ENCODE measurements around the gene GATD1. TPM values are rescaled to one million over a fixed set of nuclear protein-coding genes. Genes with fewer than 3 reads are reported as not detected.
A peak's percentile ranks its signal among the peaks of the same experiment; 100 is the strongest.

GATD1 gene
- total RNA-seq, 2 experiments from 2014 or later, result 47.7 to 51.9 TPM

DNA sequence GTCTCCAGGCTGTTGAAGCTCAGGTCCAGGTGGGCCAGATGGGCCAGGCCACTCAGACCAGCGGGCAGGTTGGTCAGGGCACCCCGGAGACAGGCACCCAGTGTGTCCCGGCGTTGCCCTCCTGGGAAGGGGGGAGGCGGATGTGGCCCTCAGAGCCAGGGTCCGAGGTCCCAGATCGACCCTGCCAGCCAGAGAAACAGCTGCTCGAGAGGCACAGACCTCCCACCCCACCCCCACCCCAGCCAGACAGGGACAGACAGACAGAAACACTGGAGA, 26.1 kb upstream of the GATD1 start:
- H3K4me1 Mint-ChIP-seq, result peaks cover 22% of the 10 kb centered on the region
- no peaks in the 10 kb centered on the region for H3K9me3 Mint-ChIP-seq
- no peak overlapping the region for H3K4me3 Mint-ChIP-seq
- no peak for DNase-seq
- H3K36me3 Mint-ChIP-seq, result peaks cover 7% of the 10 kb centered on the region
- H3K27ac Mint-ChIP-seq, result no peak overlapping the region
- H3K27me3 Mint-ChIP-seq, result no peaks in the 10 kb centered on the region

DNA sequence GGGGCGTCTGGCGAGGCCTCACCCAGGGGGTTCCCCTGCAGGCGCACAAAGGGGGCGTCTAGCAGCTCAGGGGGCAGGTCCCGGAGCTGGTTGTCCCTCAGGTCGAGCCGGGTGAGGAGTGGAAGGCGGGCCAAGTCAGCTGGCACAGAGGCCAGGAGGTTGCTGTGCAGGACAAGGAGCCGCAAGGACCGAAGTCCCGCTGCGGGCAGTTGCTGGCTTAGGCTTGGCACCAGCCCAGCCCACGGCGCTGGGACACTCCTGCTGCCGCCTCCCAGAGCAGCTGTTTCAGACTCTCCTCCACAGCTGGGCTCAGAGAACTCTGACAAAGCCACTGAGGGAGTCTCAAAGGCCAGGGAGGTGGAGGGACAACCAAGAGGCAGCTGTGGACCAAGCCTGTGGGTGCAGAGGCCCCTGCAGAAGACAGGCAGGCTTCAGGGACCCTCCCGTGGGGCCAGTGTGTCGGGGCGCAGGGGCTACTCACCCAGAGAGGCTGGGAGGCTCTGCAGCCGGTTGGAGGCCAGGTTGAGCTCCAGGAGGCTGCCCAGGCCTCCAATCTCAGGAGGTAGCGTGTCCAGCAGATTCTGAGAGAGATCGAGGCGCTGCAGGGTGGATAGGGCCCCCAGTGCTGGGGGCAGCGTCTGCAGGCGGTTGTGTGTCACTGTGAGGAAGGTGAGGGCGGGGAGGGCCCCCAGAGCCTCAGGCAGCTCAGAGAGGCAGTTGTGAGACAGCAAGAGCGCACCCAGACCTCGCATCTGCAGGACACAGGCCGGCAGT, 25.6 kb upstream of the GATD1 start:
- no peak overlapping the region for H3K4me3 Mint-ChIP-seq
- peaks cover 6% of the 10 kb centered on the region for H3K36me3 Mint-ChIP-seq
- no peaks in the 10 kb centered on the region for H3K9me3 Mint-ChIP-seq
- no peak overlapping the region for H3K27ac Mint-ChIP-seq
- no peaks in the 10 kb centered on the region for H3K27me3 Mint-ChIP-seq
- peaks cover 19% of the 10 kb centered on the region for H3K4me1 Mint-ChIP-seq
- no peak for DNase-seq

GRCh38 chr11:802018-802617, 24.8 kb upstream of the GATD1 start:
- Mint-ChIP-seq H3K4me1 (peaks cover 16% of the 10 kb centered on the region), H3K4me3 (no peak overlapping the region), H3K27me3 (no peaks in the 10 kb centered on the region), H3K9me3 (no peaks in the 10 kb centered on the region), H3K36me3 (peaks cover 4% of the 10 kb centered on the region), H3K27ac (no peak overlapping the region)
- no peak for DNase-seq

GRCh38 chr11:801097-801780, 24.0 kb upstream of the GATD1 start:
- DNase-seq, result no peak
- no peaks in the 10 kb centered on the region for H3K9me3 Mint-ChIP-seq
- H3K4me3 Mint-ChIP-seq, result peak overlapping the region; percentile 29
- H3K4me1 Mint-ChIP-seq, result peaks cover 19% of the 10 kb centered on the region
- no peak overlapping the region for H3K27ac Mint-ChIP-seq
- H3K27me3 Mint-ChIP-seq, result no peaks in the 10 kb centered on the region
- H3K36me3 Mint-ChIP-seq, result peaks cover 4% of the 10 kb centered on the region

- H3K27ac Mint-ChIP-seq, result no peak overlapping the region
- no peaks in the 10 kb centered on the region for H3K9me3 Mint-ChIP-seq
- H3K4me3 Mint-ChIP-seq, result no peak overlapping the region
Measured at GRCh38 chr11:800473-800872, 23.2 kb upstream of the GATD1 start.

GRCh38 chr11:799641-800316, 22.5 kb upstream of the GATD1 start:
- peaks cover 4% of the 10 kb centered on the region for H3K36me3 Mint-ChIP-seq
- H3K4me3 Mint-ChIP-seq, result no peak overlapping the region
- H3K9me3 Mint-ChIP-seq, result no peaks in the 10 kb centered on the region
- DNase-seq, result no peak
- no peak overlapping the region for H3K27ac Mint-ChIP-seq
- peaks cover 15% of the 10 kb centered on the region for H3K4me1 Mint-ChIP-seq
- H3K27me3 Mint-ChIP-seq, result no peaks in the 10 kb centered on the region

More at GRCh38 chr11:800473-800872, 23.2 kb upstream of the GATD1 start:
- DNase-seq, result no peak
- peaks cover 14% of the 10 kb centered on the region for H3K4me1 Mint-ChIP-seq
- peaks cover 4% of the 10 kb centered on the region for H3K36me3 Mint-ChIP-seq
- no peaks in the 10 kb centered on the region for H3K27me3 Mint-ChIP-seq

GRCh38 chr11:798093-798713, 20.9 kb upstream of the GATD1 start, which contains the start of gene SLC25A22:
SLC25A22 (minus strand) TSS chr11:798281; CDS start chr11:795006, 3,275 bp downstream.
- Mint-ChIP-seq H3K9me3 (no peaks in the 10 kb centered on the region), H3K4me1 (peaks cover 10% of the 10 kb centered on the region), H3K36me3 (peaks cover 8% of the 10 kb centered on the region), H3K4me3 (peak within 1 kb of the TSS; percentile 93), H3K27me3 (no peaks in the 10 kb centered on the region), H3K27ac (peak within 1 kb of the TSS; percentile 85)
- peak; percentile 93 for DNase-seq

GRCh38 chr11:797296-798092, 20.2 kb upstream of the GATD1 start:
- H3K4me1 Mint-ChIP-seq, result peaks cover 9% of the 10 kb centered on the region
- H3K9me3 Mint-ChIP-seq, result no peaks in the 10 kb centered on the region
- peak overlapping the region; percentile 85 for H3K27ac Mint-ChIP-seq

DNA sequence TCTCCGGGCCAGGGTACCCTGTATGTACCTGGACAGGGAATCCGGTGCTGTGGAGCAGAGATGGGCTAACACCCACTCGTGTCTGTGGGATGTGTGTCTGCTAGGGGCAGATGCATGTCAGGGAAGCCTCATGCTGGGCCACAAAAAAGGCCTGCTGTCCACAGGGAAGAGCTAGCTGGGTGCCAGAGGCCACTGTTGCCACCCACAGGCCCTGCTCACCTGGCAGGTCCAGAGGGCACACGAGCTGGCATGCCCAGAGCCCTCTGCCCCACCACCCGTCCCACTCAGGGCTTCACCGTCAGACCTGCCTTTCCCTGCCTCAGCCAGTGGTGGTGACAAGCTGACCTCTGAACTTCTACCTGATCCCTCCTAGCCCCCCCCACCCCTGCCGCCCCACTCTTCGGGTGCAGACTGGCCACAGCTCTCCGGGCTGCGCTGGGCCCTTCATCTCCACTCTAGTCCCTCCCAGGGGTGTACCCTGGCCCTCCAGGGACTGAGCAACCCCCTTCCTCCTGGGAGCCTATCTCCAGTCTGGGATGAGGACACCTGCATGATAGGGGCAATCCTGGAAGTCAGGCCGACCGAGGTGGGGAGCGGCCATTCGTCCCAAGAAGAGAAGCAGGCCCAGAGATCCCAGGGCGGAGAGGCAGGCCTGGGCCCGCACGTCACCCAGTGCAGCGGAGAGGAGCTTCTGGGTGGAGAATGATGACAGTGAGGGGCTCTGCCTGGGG, 19.4 kb upstream of the GATD1 start:
- DNase-seq, result no peak
- peak overlapping the region; percentile 85 for H3K27ac Mint-ChIP-seq
- no peaks in the 10 kb centered on the region for H3K9me3 Mint-ChIP-seq
- peak overlapping the region; percentile 93 for H3K4me3 Mint-ChIP-seq
- H3K27me3 Mint-ChIP-seq, result no peaks in the 10 kb centered on the region
- peaks cover 8% of the 10 kb centered on the region for H3K36me3 Mint-ChIP-seq
- peaks cover 9% of the 10 kb centered on the region for H3K4me1 Mint-ChIP-seq

More at GRCh38 chr11:797296-798092, 20.2 kb upstream of the GATD1 start:
- Mint-ChIP-seq H3K27me3 (no peaks in the 10 kb centered on the region), H3K4me3 (peak overlapping the region; percentile 93), H3K36me3 (peaks cover 8% of the 10 kb centered on the region)
- peak; percentile 89 for DNase-seq

DNA sequence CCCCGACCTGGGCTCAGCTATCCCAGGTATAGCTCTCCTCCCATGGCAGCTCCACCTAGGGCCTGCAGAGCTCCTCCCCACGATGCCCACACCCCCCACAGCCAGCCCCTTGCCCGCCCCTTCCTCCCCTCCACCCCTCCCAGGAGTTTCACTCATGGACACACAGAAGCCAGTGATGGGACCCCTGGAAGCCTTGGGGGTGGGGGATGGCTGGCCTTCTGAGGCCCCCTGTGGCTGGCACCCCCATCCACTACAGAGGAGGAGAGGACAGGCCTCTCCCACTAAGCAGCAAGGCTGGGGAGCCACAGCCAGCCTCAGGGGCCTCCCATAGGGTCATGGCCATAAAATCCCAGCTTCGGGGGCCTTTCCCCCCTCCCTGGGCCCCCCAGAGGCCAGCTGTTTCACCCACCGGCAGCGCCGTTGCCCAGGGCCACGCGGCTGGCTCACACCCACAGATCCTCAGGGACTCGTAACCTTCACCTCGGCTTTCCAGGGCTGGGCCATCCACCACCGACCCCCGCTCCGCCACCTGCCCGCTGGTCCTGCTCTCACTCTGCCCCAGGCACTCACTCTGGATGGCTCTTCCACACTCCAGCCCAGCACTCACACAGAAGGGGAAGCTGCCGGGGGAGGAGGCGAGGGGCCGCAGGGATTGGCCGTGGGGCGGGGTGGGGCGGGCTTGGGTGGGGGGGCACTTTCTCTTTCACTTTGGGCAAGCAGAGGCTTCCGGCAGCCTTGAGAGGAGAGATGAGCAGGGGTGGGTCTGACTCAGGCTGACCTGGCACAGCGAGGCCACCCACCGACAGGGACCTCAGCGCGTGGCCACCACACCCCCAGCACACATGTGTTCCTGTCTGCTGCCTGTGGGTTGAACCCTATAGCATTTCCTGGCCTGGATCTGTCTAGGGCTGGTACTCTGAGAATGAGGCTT, 18.6 kb upstream of the GATD1 start:
- H3K4me1 Mint-ChIP-seq, result peaks cover 9% of the 10 kb centered on the region
- peak overlapping the region; percentile 93 for H3K4me3 Mint-ChIP-seq
- no peaks in the 10 kb centered on the region for H3K27me3 Mint-ChIP-seq
- peaks cover 10% of the 10 kb centered on the region for H3K36me3 Mint-ChIP-seq
- peak overlapping the region; percentile 85 for H3K27ac Mint-ChIP-seq
- H3K9me3 Mint-ChIP-seq, result no peaks in the 10 kb centered on the region
- DNase-seq, result peak; percentile 86

GRCh38 chr11:794766-795633, 17.7 kb upstream of the GATD1 start:
- Mint-ChIP-seq H3K9me3 (no peaks in the 10 kb centered on the region), H3K36me3 (peaks cover 12% of the 10 kb centered on the region), H3K4me3 (peak overlapping the region; percentile 93), H3K4me1 (peaks cover 9% of the 10 kb centered on the region), H3K27me3 (no peaks in the 10 kb centered on the region), H3K27ac (no peak overlapping the region)
- no peak for DNase-seq

Data from activated naive CD8-positive, alpha-beta T cell treated with anti-CD3 and anti-CD28 coated beads for 36 hours (primary cell).